HEK293 (cell line): Measurements from ENCODE around the gene SERTAD4.

Experiments
- BCL11A ChIP-seq: fragments of 450-650 bp; formaldehyde crosslinking; IDR thresholded peaks from 2 replicates; pipeline ENCODE4 v1.5.1; 2016; ENCODE audit warnings: low read depth, missing biosample characterization, missing genetic modification characterization
- BCL11B ChIP-seq: fragments of 450-650 bp; formaldehyde crosslinking; IDR thresholded peaks from 2 replicates; pipeline ENCODE4 v1.5.1; 2016; ENCODE audit warnings: low read depth, missing biosample characterization, missing genetic modification characterization
- BCL6B ChIP-seq: fragments of 450-650 bp; formaldehyde crosslinking; IDR thresholded peaks from 2 replicates; pipeline ENCODE4 v1.5.1; 2017; ENCODE audit warnings: missing biosample characterization, missing genetic modification characterization
- GFI1B ChIP-seq: fragments of 450-650 bp; formaldehyde crosslinking; IDR thresholded peaks from 2 replicates; pipeline ENCODE4 v1.5.1; 2016; ENCODE audit warnings: missing biosample characterization, missing genetic modification characterization
- GLI4 ChIP-seq: fragments of 450-650 bp; formaldehyde crosslinking; IDR thresholded peaks from 2 replicates; pipeline ENCODE4 v1.5.1; 2016; ENCODE audit warnings: missing biosample characterization, missing genetic modification characterization
- HOXC10 ChIP-seq: sonication (generic); formaldehyde crosslinking; IDR thresholded peaks from 2 replicates; pipeline ENCODE4 v1.8.1; 2023; ENCODE audit warnings: mild to moderate bottlenecking, missing genetic modification reagents
- KLF10 ChIP-seq: fragments of 450-650 bp; IDR thresholded peaks from 2 replicates; pipeline ENCODE4 v1.5.1; 2018; ENCODE audit warnings: missing biosample characterization, mild to moderate bottlenecking, missing genetic modification characterization
- MYNN ChIP-seq: fragments of 450-650 bp; formaldehyde crosslinking; IDR thresholded peaks from 2 replicates; pipeline ENCODE4 v1.5.1; 2016; ENCODE audit warnings: missing biosample characterization, missing genetic modification characterization, borderline replicate concordance
- PBX3 ChIP-seq: sonication (generic); formaldehyde crosslinking; IDR thresholded peaks from 2 replicates; pipeline ENCODE4 v1.8.1; 2022; ENCODE audit warnings: mild to moderate bottlenecking, moderate library complexity, missing genetic modification reagents
- SP2 ChIP-seq: fragments of 450-650 bp; formaldehyde crosslinking; IDR thresholded peaks from 2 replicates; pipeline ENCODE4 v1.5.1; 2016; ENCODE audit warnings: missing biosample characterization, missing genetic modification characterization
- SP7 ChIP-seq: fragments of 450-650 bp; formaldehyde crosslinking; IDR thresholded peaks from 2 replicates; pipeline ENCODE4 v1.5.1; 2016; ENCODE audit warnings: missing biosample characterization, missing genetic modification characterization
- YY1 ChIP-seq: fragments of 450-650 bp; formaldehyde crosslinking; IDR thresholded peaks from 2 replicates; pipeline ENCODE4 v1.5.1; 2018; ENCODE audit warnings: missing biosample characterization, missing genetic modification characterization
- ZBTB6 ChIP-seq: fragments of 450-650 bp; formaldehyde crosslinking; IDR thresholded peaks from 2 replicates; pipeline ENCODE4 v1.5.1; 2017; ENCODE audit warnings: missing biosample characterization, missing genetic modification characterization
- ZBTB7A ChIP-seq: fragments of 450-650 bp; formaldehyde crosslinking; IDR thresholded peaks from 2 replicates; pipeline ENCODE4 v1.5.1; 2016; ENCODE audit warnings: low read depth, missing biosample characterization, missing genetic modification characterization
- ZNF10 ChIP-seq: fragments of 450-650 bp; formaldehyde crosslinking; IDR thresholded peaks from 2 replicates; pipeline ENCODE4 v1.5.1; 2017; ENCODE audit warnings: missing biosample characterization, missing genetic modification characterization
- ZNF221 ChIP-seq: fragments of 450-650 bp; formaldehyde crosslinking; IDR thresholded peaks from 2 replicates; pipeline ENCODE4 v1.5.1; 2017; ENCODE audit warnings: missing biosample characterization, missing genetic modification characterization, borderline replicate concordance
- ZNF239 ChIP-seq: fragments of 450-650 bp; formaldehyde crosslinking; IDR thresholded peaks from 2 replicates; pipeline ENCODE4 v1.5.1; 2016; ENCODE audit warnings: missing biosample characterization, missing genetic modification characterization
- ZNF24 ChIP-seq: fragments of 450-650 bp; formaldehyde crosslinking; IDR thresholded peaks from 2 replicates; pipeline ENCODE4 v1.5.1; 2016; ENCODE audit warnings: missing biosample characterization, missing genetic modification characterization
- ZNF280C ChIP-seq: fragments of 450-650 bp; formaldehyde crosslinking; IDR thresholded peaks from 2 replicates; pipeline ENCODE4 v1.5.1; 2016; ENCODE audit warnings: missing biosample characterization, missing genetic modification characterization
- ZNF302 ChIP-seq: fragments of 450-650 bp; formaldehyde crosslinking; IDR thresholded peaks from 2 replicates; pipeline ENCODE4 v1.5.1; 2016; ENCODE audit warnings: missing biosample characterization, missing genetic modification characterization, low read depth
- ZNF341 ChIP-seq: fragments of 450-650 bp; formaldehyde crosslinking; IDR thresholded peaks from 2 replicates; pipeline ENCODE4; 2016; ENCODE audit warnings: low read depth, missing biosample characterization, missing genetic modification characterization
- ZNF423 ChIP-seq: fragments of 450-650 bp; formaldehyde crosslinking; IDR thresholded peaks from 2 replicates; pipeline ENCODE4 v1.5.1; 2016; ENCODE audit warnings: missing biosample characterization, missing genetic modification characterization
- ZNF48 ChIP-seq: fragments of 450-650 bp; formaldehyde crosslinking; IDR thresholded peaks from 2 replicates; pipeline ENCODE4 v1.5.1; 2016; ENCODE audit warnings: missing biosample characterization, missing genetic modification characterization
- ZNF501 ChIP-seq: fragments of 450-650 bp; formaldehyde crosslinking; IDR thresholded peaks from 2 replicates; pipeline ENCODE4 v1.5.1; 2016; ENCODE audit warnings: missing biosample characterization, missing genetic modification characterization
- ZNF514 ChIP-seq: fragments of 450-650 bp; formaldehyde crosslinking; IDR thresholded peaks from 2 replicates; pipeline ENCODE4 v1.5.1; 2016; ENCODE audit warnings: missing biosample characterization, missing genetic modification characterization
- ZNF544 ChIP-seq: fragments of 450-650 bp; formaldehyde crosslinking; IDR thresholded peaks from 2 replicates; pipeline ENCODE4 v1.5.0; 2017; ENCODE audit warnings: missing biosample characterization, missing genetic modification characterization
- ZNF549 ChIP-seq: fragments of 450-650 bp; IDR thresholded peaks from 2 replicates; pipeline ENCODE4 v1.5.1; 2018; ENCODE audit warnings: missing biosample characterization, missing genetic modification characterization, mild to moderate bottlenecking, inconsistent platforms, moderate library complexity
- ZNF571 ChIP-seq: fragments of 450-650 bp; formaldehyde crosslinking; IDR thresholded peaks from 2 replicates; pipeline ENCODE4 v1.5.0; 2017; ENCODE audit warnings: missing biosample characterization, missing genetic modification characterization
- ZNF629 ChIP-seq: fragments of 450-650 bp; formaldehyde crosslinking; IDR thresholded peaks from 2 replicates; pipeline ENCODE4 v1.5.1; 2017; ENCODE audit warnings: missing biosample characterization, missing genetic modification characterization
- ZNF645 ChIP-seq: fragments of 450-650 bp; formaldehyde crosslinking; IDR thresholded peaks from 2 replicates; pipeline ENCODE4; 2016; ENCODE audit warnings: missing biosample characterization, missing genetic modification characterization
- ZNF692 ChIP-seq: fragments of 450-650 bp; formaldehyde crosslinking; IDR thresholded peaks from 2 replicates; pipeline ENCODE4 v1.5.1; 2016; ENCODE audit warnings: missing biosample characterization, missing genetic modification characterization
- ZNF701 ChIP-seq: fragments of 450-650 bp; formaldehyde crosslinking; IDR thresholded peaks from 2 replicates; pipeline ENCODE4 v1.5.1; 2016; ENCODE audit warnings: missing biosample characterization, missing genetic modification characterization
- ZNF76 ChIP-seq: fragments of 450-650 bp; formaldehyde crosslinking; IDR thresholded peaks from 2 replicates; pipeline ENCODE4; 2016; ENCODE audit warnings: low read depth, missing biosample characterization, missing genetic modification characterization, borderline replicate concordance

SERTAD4 gene

GRCh38 chr1:210239349-210240111, 6.9 kb downstream of the SERTAD4 start (continued):
- TF ChIP-seq GFI1B (tag by site-specific recombination) (peak; percentile 59), ZNF549 (no peak), ZNF571 (tag by site-specific recombination) (no peak), ZNF10 (no peak), MYNN (no peak), ZNF280C (tag by site-specific recombination) (no peak), ZNF645 (no peak), BCL11A (no peak), BCL11B (tag by site-specific recombination) (no peak; the same call in 1 of the 2 replicates), ZNF239 (tag by site-specific recombination) (no peak), HOXC10 (no peak), GLI4 (tag by site-specific recombination) (no peak), ZNF24 (tag by site-specific recombination) (no peak), ZNF701 (tag by site-specific recombination) (no peak), ZNF302 (tag by site-specific recombination) (no peak), KLF10 (tag by site-specific recombination) (peak; percentile 2; the same call in 1 of the 2 replicates), ZNF544 (tag by site-specific recombination) (no peak), ZNF629 (tag by site-specific recombination) (peak; percentile 47; the same call in 1 of the 2 replicates), ZNF692 (no peak), ZNF423 (tag by site-specific recombination) (no peak), PBX3 (CRISPR knock-in tag) (no peak), ZNF514 (tag by site-specific recombination) (no peak), BCL6B (0 out of 2 replicates have a peak, but pooled peaks have one; percentile 23), ZNF501 (tag by site-specific recombination) (no peak), ZBTB6 (tag by site-specific recombination) (no peak), ZNF341 (no peak), SP2 (tag by site-specific recombination) (no peak), ZNF221 (tag by site-specific recombination) (no peak), ZBTB7A (tag by site-specific recombination) (no peak), YY1 (no peak), SP7 (peak; percentile 83), ZNF76 (tag by site-specific recombination) (no peak), ZNF48 (tag by site-specific recombination) (no peak)
